OCI-M1 (cell line): Measurements from ENCODE around the gene EIF4E2.
"Not testable (repeated sequence)": the region's sequence is repeated elsewhere in the genome, so short reads cannot be mapped to it uniquely, and the experiment has no call there.

Experiments
- DNase-seq: peaks from one replicate; lab custom pipeline; 2025; lab: John Stamatoyannopoulos, UW

The EIF4E2 gene

GRCh38 chr2:232522623-232523401, 27.7 kb upstream of the EIF4E2 start:
- DNase-seq, result no peak

- DNase-seq, result no peak
These were observed 27.1 kb upstream of the EIF4E2 start for GRCh38 chr2:232523402-232523681.

- peak; percentile 16 for DNase-seq
These were observed 26.5 kb upstream of the EIF4E2 start for GRCh38 chr2:232523682-232524597.

GRCh38 chr2:232524771-232525170, 25.7 kb upstream of the EIF4E2 start:
- no peak for DNase-seq

GRCh38 chr2:232525199-232525598, 25.3 kb upstream of the EIF4E2 start:
- DNase-seq, result no peak

GRCh38 chr2:232525791-232526371, 24.6 kb upstream of the EIF4E2 start, which contains the start of gene CHRND:
TSS of gene CHRND (plus strand) at chr2:232526160. CDS start at chr2:232526216, 56 bp downstream.
- DNase-seq, result no peak

- DNase-seq, result no peak
These were observed 24.0 kb upstream of the EIF4E2 start for GRCh38 chr2:232526372-232526941.

GRCh38 chr2:232527905-232528470, 22.5 kb upstream of the EIF4E2 start:
- DNase-seq, result no peak

GRCh38 chr2:232528746-232529460, 21.6 kb upstream of the EIF4E2 start:
- DNase-seq, result no peak

- no peak for DNase-seq
These were observed 20.5 kb upstream of the EIF4E2 start for GRCh38 chr2:232529806-232530547.

GRCh38 chr2:232530626-232531260, 19.7 kb upstream of the EIF4E2 start:
- no peak for DNase-seq

- DNase-seq, result no peak
These were observed 18.1 kb upstream of the EIF4E2 start for GRCh38 chr2:232532419-232532818.

- DNase-seq, result not testable (repeated sequence)
These were observed 17.7 kb upstream of the EIF4E2 start for GRCh38 chr2:232532821-232533220.

- no peak for DNase-seq
These were observed 16.4 kb upstream of the EIF4E2 start for GRCh38 chr2:232533944-232534710.

GRCh38 chr2:232534940-232535651, 15.4 kb upstream of the EIF4E2 start:
- no peak for DNase-seq

GRCh38 chr2:232535761-232536530, 14.5 kb upstream of the EIF4E2 start:
- no peak for DNase-seq

GRCh38 chr2:232537079-232537478, 13.4 kb upstream of the EIF4E2 start:
- peak; percentile 5 for DNase-seq

GRCh38 chr2:232537499-232537898, 13.0 kb upstream of the EIF4E2 start:
- no peak for DNase-seq
